Measurements from ENCODE around the gene DNAJC10.
"Not testable (repeated sequence)": the region's sequence is repeated elsewhere in the genome, so short reads cannot be mapped to it uniquely, and the experiment has no call there.

The DNAJC10 gene

DNA sequence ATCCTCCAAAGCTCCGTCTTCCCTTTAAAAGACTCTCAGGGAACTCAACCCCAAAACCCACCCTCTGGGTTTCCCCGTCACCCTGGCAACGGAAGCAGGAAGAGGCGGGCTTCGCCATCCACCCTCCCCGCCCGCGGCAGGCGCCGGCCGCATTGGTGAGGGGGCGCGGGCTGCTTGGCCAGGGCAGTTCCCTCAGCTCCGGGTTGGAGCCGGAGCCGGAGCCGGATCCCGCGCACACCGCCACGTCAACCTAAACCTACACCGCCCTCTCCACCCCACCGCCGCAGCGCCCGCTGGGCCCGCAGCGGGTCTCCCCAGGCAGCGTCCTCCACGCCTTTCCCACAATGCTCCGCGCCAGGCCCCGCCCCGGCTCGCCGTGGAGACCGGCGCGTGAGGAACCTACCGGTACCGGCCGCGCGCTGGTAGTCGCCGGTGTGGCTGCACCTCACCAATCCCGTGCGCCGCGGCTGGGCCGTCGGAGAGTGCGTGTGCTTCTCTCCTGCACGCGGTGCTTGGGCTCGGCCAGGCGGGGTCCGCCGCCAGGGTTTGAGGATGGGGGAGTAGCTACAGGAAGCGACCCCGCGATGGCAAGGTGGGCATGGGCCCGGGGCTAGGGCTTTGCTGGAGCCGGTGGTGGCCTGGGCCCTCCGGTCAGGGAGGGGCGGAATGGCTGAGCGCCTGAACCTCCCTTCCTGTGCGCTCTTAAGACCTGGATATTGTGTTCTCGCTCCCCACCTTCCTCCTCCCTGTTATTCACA is at the start of gene DNAJC10:
DNAJC10 (plus strand) TSS at position 366 of the 758 bp plus-strand sequence. CDS start 1,830 bp downstream, outside the sequence.
- peak; percentile 98 for DNase-seq

GRCh38 chr2:182666674-182667314 is 49.3 kb upstream of the DNAJC10 start:
- DNase-seq = peak; percentile 44

GRCh38 chr2:182667315-182667695 is 48.8 kb upstream of the DNAJC10 start:
- DNase-seq = no peak

GRCh38 chr2:182668671-182669070 is 47.4 kb upstream of the DNAJC10 start:
- peak; percentile 97 for DNase-seq

DNA sequence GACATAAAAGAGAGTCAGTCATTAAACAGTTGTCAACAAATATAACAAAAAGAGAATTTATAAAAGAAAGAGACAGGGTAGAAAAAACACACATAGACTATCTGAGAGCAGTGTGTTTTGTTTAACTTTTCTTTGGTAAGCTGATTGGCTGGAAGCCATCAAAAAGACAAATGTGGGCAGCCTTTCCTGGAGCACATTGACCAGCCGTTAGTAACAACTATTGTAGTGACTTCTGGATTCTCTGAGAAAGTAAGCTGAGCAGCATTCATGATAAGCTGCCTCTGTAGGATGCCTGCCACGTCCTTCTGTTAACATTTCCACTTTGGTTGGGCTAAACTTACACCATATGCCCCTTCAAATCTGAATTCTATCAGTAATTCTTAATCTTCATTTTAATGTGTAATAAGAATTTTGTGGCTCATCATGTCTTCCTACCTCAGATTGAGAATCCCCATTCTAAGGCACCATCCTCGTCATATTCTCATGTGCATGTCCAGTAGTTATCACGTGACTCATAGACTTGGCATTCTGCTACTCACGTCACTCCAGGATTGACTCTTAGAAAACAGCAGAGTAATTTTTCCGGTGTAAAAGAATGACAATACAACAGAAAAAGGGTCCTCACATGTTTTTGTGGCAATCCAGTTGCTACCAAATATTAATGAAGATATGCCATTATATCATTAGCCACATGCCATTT is 43.4 kb upstream of the DNAJC10 start:
- no peak for DNase-seq

GRCh38 chr2:182680837-182681236 is 35.2 kb upstream of the DNAJC10 start:
- no peak for DNase-seq

DNA sequence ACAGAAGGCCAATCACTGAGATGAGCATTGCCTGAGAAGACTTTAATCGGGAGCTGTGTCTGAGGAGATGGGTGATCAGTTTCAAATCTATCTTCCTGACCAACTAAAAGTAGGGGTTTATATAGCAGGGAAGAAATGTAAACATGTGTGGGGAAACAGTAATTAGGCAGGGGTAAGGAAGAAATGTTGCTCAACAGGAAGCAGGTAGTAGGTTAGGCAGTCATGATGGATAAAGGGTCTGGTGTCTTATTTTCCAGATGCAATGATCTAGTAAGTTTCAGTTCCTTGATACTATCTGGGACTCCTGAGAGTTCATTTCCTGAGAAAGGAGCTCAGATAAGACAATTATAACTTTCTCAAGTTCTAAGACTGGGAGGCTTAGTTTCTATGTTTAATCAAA is 33.8 kb upstream of the DNAJC10 start:
- DNase-seq = no peak

DNA sequence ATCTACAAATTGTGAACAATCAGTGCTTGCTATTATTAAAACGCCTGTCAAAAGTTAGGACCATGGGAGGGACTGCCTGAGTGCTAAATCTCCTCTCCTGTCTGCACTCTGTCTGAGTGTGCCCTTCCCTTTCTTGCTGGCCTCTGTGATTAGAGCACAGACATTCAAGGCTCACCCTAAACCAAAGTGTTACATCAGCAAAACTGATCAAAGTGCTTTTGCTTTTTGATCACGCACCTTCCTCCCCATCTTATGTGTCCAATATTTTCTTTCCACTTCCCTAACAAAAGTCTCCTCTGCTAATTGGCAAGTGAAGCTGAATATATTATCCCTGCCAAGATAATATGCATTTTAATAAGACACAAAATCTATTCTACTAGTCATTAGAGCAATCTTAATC is 30.5 kb upstream of the DNAJC10 start:
- no peak for DNase-seq

GRCh38 chr2:182686763-182687162 is 29.3 kb upstream of the DNAJC10 start:
- DNase-seq = not testable (repeated sequence)

DNA sequence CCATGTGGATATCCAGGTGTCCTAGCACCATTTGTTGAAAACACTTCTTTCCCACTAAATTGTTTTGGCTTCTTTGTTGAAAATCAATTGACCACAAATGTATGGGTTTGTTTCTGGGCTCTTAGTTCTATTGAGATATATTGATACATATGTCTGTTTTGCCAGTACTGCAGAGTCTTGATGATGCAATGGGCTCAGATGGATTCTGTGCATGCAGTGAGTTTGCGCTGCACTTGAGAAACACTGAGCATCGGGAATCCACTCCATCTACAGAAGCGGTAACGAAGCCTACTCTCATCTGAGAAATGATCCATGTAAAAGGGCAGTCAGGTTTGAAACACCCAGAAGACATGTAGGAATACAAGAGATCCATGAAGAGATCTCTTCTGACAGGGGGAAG is 21.9 kb upstream of the DNAJC10 start:
- DNase-seq = no peak

DNA sequence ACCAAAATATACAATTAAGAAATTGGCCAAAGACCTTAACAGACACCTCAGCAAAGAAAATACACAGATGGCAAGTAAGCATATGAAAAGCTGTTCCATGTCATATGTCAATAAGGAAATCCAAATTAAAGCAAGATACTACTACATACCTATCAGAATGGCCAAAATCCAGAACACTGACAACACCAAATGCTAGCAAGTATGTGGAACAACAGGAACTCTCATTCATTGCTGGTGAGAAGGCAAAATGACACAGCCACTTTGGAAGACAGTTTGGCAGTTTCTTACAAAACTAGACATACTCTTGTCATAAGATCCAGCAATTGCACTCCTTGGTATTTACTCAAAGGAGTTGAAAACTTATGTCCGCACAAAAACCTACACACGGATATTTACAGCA is 20.3 kb upstream of the DNAJC10 start:
- DNase-seq = no peak

DNA sequence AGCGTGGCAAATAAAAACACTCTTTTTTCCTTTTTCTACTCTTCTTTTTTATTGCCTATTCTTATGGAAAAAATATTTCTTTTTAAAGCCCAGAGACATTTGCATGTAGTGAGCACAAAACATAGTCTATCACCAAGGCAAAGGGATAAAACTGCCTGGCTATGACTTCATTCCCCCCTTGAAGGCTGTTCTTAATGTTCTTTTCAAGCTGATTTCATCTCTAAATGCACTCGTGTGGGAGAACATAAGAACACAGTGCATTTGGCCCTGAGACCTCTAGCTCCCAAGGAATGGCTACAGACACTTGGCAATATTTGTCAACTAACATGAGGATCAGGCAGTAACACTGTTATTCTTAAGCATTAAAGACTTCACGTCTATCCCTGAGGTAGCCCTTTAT is 17.4 kb upstream of the DNAJC10 start:
- no peak for DNase-seq

DNA sequence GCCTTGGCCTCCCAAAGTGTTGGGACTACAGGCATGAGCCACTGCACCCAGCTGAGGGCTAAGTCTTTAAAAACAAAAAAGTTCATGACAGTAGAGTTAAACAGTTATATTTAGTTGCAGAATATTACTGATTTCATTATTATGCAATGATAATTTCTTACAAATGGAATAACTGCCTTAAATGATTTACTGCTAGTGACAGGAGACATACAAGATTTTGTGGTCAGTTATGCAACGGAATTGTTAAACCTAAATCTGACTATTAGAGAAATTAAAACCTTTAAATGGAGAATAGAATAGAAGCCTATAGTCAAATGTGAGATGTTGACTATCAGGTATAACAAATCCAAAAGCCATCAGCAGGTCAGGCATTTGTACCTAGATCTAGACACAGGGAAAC is 10.3 kb upstream of the DNAJC10 start:
- no peak for DNase-seq

DNA sequence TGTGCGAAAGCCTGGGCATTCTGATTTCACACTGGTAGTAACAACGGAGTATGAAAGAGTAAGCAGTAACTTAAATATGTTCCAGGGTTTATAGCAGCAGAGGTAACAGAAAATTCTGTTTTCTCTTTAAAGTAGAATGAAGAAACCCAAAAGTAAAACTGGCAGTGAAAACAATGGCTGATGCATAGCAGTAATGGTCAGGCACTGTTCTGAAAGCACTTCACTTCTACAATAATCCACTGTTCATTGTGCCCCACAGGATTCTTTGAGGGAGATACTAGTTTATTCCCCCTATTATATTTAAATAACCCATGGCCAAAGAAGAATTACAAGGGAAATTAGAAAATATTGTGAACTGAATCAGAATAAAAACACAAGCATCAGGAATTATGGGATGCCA is 9.3 kb upstream of the DNAJC10 start:
- DNase-seq = no peak

- no peak for DNase-seq
These were observed 2.5 kb upstream of the DNAJC10 start for GRCh38 chr2:182713601-182714000.

DNA sequence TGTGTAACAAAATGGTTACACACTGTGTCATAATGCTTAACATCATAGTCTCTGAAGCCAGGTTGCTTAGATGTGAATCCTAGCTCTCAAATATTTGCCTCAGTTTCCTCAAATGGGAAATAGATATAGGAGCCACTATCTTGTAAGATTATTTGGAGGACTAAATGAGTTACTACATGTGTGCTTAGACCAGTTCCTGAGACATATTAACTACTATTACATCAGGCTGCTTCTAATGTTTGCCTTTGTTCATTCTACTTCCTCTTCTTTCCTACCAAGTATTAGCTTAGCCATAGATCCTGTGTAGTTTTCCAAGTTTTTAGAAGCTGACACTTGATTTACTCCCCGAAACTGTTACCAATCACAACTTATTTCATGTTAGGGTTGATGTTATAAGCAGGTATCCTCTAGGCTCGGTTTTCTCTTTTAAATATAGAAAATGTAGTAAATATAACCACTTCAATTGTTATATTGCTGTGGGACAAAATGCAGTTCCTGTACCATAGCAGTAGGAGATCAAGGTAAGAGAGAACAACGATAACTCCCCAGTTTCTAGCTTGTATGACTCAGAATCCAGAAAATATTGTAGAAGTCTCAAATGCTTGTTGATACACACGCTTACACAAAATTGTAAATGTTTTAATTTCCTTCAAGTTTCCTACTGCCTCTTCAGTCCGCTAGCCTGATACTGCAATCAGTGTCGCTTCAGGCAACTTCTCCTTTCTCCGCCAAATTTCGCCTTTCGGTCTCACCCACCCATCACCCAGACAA is 751 bp upstream of the DNAJC10 start:
- peak; percentile 58 for DNase-seq

DNA sequence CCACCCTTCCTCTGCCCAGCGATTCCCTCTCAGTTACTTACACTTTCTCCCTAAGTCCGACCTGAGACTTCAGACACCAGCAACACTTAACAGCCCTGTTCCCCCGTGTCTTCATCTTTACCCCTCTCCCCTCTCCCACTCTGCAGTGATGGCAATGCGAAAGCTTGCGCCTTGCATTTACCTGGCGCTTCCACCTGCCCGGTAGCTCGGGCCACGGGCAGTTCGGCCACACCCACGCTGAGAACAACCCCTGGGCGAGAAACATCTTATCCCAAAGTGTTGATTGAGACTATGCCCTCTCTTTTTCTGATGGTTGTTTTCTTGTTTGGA is 558 bp downstream of the DNAJC10 start:
- DNase-seq = peak; percentile 85

GRCh38 chr2:182717416-182717815 is 1.4 kb downstream of the DNAJC10 start:
- DNase-seq = peak; percentile 79

- DNase-seq = no peak
These were observed 1.8 kb downstream of the DNAJC10 start for GRCh38 chr2:182717816-182718215.

DNA sequence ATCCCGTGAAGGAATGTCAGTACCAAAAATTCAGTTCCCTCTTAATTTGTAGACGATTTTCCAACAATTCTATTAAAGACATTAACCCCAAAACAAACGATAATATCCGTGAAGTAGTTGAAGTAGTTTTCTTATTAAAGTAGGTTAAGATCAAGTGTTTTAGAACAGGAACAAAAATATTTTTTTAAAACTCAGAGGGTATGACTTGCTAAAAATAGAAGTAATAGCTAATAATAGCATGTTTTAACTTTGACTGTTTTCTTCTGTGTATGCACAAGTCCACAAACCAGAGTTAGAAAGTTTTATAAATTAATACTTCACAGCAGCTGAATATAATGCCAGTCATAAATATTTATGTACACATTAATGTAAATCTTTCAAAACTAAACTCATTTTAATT is 2.4 kb downstream of the DNAJC10 start:
- no peak for DNase-seq

DNA sequence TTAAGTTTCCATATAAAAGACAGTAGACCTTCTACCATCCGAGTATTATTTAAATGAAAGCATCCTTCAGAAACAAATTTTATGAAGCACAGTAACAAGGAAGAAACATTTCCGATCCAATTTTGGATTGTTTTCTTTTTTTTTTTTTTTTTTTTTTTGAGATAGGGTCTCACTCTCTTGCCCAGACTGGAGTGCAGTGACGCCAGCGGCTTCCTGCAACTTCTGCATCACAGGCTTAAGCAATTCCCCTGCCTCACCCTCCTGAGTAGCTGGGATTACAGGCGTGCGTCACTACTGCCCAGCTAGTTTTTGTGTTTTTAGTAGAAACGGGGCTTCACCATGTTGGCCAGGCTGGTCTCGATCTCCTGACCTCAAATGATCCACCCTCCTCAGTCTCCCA is 3.1 kb downstream of the DNAJC10 start:
- not testable (repeated sequence) for DNase-seq

DNA sequence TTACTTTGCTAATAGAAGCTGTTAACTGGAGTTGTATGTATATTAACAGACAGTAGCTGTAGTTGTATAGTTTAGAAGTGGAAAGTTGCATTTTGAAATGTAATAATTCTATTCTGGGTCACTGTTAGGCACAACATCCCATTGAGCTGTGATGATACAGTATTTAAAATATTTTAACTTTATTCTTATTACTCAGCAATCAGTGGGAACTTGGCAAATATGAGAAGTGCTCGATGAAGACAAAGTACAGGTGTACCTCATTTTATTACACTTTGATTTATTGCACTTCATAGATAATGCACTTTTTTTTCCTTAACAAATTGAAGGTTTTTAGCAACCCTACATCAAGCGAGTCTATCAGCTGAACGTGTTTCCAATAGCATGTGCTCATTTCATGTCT is 8.6 kb downstream of the DNAJC10 start:
- no peak for DNase-seq

GRCh38 chr2:182726473-182726872 is 10.4 kb downstream of the DNAJC10 start:
- DNase-seq = no peak

All from NCI-H748 treated with DMSO at 0.1 percent for 48 hours (cell line).